Endothelial cell (in vitro differentiated cells): ENCODE measurements around the gene GALC. TPM values are rescaled to one million over a fixed set of nuclear protein-coding genes. Genes with fewer than 3 reads are reported as not detected.
A peak's percentile ranks its signal among the peaks of the same experiment; 100 is the strongest.

ENCODE experiments used
- DNase-seq: peaks from one replicate; pipeline ENCODE4 v3.0.0; 2021; ENCODE audit warnings: low spot score
- H3K27ac Mint-ChIP-seq: one replicate; pipeline ENCODE4 v1.8.0; 2021; ENCODE audit warnings: mixed read lengths, inconsistent platforms; ENCODE audit not compliant: unreplicated experiment
- H3K27me3 Mint-ChIP-seq: one replicate; pipeline ENCODE4 v1.8.0; 2021; ENCODE audit warnings: mild to moderate bottlenecking, moderate library complexity, mixed read lengths, inconsistent platforms; ENCODE audit not compliant: unreplicated experiment
- H3K36me3 Mint-ChIP-seq: one replicate; pipeline ENCODE4 v1.8.0; 2021; ENCODE audit warnings: mild to moderate bottlenecking, low read depth, mixed read lengths, inconsistent platforms; ENCODE audit not compliant: unreplicated experiment
- H3K4me1 Mint-ChIP-seq: one replicate; pipeline ENCODE4 v1.8.0; 2021; ENCODE audit warnings: mild to moderate bottlenecking, mixed read lengths, inconsistent platforms; ENCODE audit not compliant: unreplicated experiment
- H3K4me3 Mint-ChIP-seq: one replicate; pipeline ENCODE4 v1.8.0; 2021; ENCODE audit warnings: mild to moderate bottlenecking, mixed read lengths, inconsistent platforms; ENCODE audit not compliant: unreplicated experiment
- H3K9me3 Mint-ChIP-seq: one replicate; pipeline ENCODE4 v1.8.0; 2021; ENCODE audit warnings: mixed read lengths, inconsistent platforms; ENCODE audit not compliant: unreplicated experiment
- total RNA-seq: library from RNA; stranded (reverse); fragmentation: NEBNext Ultra II Directional; extraction: Animal tissue kit (Norgen Biotek cat#: 25700); gene quantifications from one replicate; pipeline ENCODE4 v1.2.1, GENCODE V29; 2021; ENCODE audit not compliant: unreplicated experiment
- TF ChIP-seq, protein P1 (sequence below): fragments of 200-600 bp; sonication (generic); IDR thresholded peaks from one replicate; pipeline ENCODE4 v1.5.0; 2021; ENCODE audit warnings: antibody characterized with exemption; ENCODE audit not compliant: unreplicated experiment

Gene GALC
- total RNA-seq, 1 donor from 2014 or later: 77.1 TPM

DNA sequence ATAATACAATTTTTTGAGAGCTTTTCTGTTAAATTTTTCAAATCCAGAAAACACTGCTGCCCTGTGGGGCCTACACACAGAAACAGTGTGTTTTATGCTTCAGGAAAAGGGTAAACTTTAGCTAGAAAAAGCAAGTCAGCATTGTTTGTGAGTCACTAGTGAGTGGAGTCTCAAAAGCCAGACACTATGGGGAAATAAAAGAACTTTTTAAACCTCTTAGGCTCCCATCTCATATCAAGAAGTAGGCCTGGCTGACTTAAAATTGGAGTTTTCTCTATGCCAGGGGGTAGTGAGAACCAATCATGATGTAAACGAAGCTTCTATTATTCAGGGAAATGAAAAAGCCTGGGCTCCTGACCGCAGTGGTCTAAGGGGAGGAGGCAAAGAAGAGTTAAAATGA is 24.6 kb upstream of the GALC start:
- Mint-ChIP-seq H3K27me3 (peaks cover 8% of the 10 kb centered on the region), H3K4me3 (no peak overlapping the region), H3K9me3 (no peaks in the 10 kb centered on the region), H3K27ac (no peak overlapping the region), H3K36me3 (peaks cover 6% of the 10 kb centered on the region), H3K4me1 (peaks cover 26% of the 10 kb centered on the region)
- TF ChIP-seq, protein P1, sequence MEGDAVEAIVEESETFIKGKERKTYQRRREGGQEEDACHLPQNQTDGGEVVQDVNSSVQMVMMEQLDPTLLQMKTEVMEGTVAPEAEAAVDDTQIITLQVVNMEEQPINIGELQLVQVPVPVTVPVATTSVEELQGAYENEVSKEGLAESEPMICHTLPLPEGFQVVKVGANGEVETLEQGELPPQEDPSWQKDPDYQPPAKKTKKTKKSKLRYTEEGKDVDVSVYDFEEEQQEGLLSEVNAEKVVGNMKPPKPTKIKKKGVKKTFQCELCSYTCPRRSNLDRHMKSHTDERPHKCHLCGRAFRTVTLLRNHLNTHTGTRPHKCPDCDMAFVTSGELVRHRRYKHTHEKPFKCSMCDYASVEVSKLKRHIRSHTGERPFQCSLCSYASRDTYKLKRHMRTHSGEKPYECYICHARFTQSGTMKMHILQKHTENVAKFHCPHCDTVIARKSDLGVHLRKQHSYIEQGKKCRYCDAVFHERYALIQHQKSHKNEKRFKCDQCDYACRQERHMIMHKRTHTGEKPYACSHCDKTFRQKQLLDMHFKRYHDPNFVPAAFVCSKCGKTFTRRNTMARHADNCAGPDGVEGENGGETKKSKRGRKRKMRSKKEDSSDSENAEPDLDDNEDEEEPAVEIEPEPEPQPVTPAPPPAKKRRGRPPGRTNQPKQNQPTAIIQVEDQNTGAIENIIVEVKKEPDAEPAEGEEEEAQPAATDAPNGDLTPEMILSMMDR: no peak
- no peak for DNase-seq

DNA sequence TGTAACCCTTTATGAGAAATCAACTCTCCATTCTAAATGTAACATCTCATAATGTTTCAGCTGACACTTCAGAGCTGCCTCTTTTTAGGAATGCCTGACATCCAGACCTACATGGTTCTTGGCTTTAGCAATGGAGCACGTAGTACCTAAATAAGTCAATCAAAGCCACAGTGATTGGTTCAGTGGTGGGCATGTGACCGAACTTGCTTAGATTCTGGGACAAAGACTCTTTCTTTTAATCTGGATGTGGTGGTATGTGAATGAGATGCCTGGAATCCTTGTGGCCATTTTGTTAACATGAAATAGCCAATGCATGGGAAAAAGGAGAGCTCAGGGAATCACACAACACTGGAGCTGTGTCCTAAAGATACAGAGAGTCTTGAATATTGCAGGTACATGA is 23.8 kb upstream of the GALC start:
- no peak for DNase-seq
- H3K36me3 Mint-ChIP-seq: peaks cover 6% of the 10 kb centered on the region
- no peak overlapping the region for H3K27ac Mint-ChIP-seq
- TF ChIP-seq, protein P1: no peak
- H3K9me3 Mint-ChIP-seq: no peaks in the 10 kb centered on the region
- H3K4me1 Mint-ChIP-seq: peaks cover 18% of the 10 kb centered on the region
- H3K4me3 Mint-ChIP-seq: no peak overlapping the region
- H3K27me3 Mint-ChIP-seq: peaks cover 8% of the 10 kb centered on the region

DNA sequence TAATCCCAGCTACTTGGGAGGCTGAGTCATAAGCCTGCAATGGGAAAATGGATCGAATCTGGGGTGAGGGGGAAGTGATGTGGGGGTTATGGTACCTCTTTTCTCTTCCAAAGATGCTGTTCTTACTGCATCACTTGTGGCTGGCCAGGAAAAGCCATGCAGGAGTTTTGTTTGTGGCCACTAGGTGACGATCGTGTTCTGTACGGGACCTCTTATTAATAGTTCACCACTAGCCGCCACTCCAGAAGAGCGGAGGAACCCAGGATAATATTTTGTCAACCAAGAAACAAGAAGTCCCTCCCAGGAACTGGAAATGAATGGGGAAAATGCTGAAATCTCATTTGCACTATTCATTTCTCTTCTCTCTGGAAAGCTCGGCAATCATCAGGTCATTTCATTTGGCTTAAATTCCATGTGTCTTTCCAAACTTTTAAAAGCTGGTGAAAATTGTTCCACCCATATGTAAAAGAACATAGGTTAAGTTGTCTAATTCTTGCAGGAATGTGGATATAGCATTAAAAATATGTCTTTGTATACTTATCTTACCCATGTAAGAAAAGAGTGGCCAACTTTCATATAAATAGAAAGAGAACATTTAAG is 20.9 kb upstream of the GALC start:
- Mint-ChIP-seq H3K4me3 (no peak overlapping the region), H3K9me3 (no peaks in the 10 kb centered on the region), H3K4me1 (peaks cover 9% of the 10 kb centered on the region), H3K27ac (no peak overlapping the region), H3K27me3 (peaks cover 8% of the 10 kb centered on the region), H3K36me3 (no peaks in the 10 kb centered on the region)
- peak; percentile 65 for DNase-seq
- TF ChIP-seq, protein P1: peak; percentile 91

DNA sequence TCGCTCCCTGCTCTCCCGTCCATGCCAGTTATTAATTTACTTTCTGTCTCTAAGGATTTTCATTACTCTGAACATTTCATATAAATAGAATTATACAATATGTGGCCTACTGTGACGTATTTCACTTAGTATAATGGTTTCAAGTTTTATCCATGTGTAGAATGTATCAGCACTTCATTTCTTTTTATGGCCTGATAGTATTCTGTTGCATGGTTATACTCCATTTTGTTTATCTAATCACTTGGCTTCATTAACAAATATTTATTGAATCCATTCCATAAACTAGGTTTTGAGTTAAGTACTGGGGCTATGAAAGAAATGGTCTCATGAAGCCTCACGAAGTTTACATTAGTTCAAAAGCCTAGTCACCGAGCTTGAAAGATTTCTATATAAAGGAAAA is 19.5 kb upstream of the GALC start:
- peaks cover 6% of the 10 kb centered on the region for H3K27me3 Mint-ChIP-seq
- DNase-seq: no peak
- H3K36me3 Mint-ChIP-seq: no peaks in the 10 kb centered on the region
- H3K4me1 Mint-ChIP-seq: peaks cover 7% of the 10 kb centered on the region
- no peak overlapping the region for H3K4me3 Mint-ChIP-seq
- no peak overlapping the region for H3K27ac Mint-ChIP-seq
- TF ChIP-seq, protein P1: no peak
- H3K9me3 Mint-ChIP-seq: no peaks in the 10 kb centered on the region

DNA sequence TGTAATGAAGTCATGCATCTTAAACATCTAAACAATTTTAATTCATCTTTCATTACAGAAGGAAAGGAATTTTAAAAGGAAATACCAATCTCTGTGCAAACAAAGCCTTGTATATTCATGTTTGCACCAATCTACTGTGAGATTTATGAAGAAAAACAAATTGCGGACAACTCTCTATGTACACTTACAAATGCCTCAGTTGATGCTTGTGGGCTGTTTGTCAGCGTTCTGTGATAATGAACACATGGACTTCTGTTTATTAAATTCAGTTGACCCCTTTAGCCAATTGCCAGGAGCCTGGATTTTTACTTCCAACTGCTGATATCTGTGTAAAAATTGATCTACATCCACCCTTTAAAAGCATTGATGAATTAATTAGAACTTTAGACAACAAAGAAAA is 17.3 kb upstream of the GALC start:
- peaks cover 6% of the 10 kb centered on the region for H3K27me3 Mint-ChIP-seq
- TF ChIP-seq, protein P1: no peak
- H3K4me3 Mint-ChIP-seq: no peak overlapping the region
- no peaks in the 10 kb centered on the region for H3K36me3 Mint-ChIP-seq
- H3K27ac Mint-ChIP-seq: no peak overlapping the region
- no peaks in the 10 kb centered on the region for H3K9me3 Mint-ChIP-seq
- H3K4me1 Mint-ChIP-seq: peaks cover under 1% of the 10 kb centered on the region
- no peak for DNase-seq
